GM23248 (cell line): ENCODE measurements around the gene CCSAP.

Experiments used
- EZH2 ChIP-seq: fragments of 200-600 bp; sonication (generic); IDR thresholded peaks from 2 replicates; pipeline ENCODE4 v1.6.1; 2018; ENCODE audit warnings: antibody characterized with exemption, mild to moderate bottlenecking; ENCODE audit not compliant: insufficient read depth, poor library complexity, severe bottlenecking
- EZH2phosphoT487 ChIP-seq: fragments of 200-600 bp; sonication (generic); IDR thresholded peaks from 2 replicates; pipeline ENCODE4 v1.6.1; 2018; ENCODE audit warnings: antibody characterized with exemption, moderate library complexity, mild to moderate bottlenecking, low read depth; ENCODE audit not compliant: insufficient read depth

- TF ChIP-seq EZH2 (no peak), EZH2phosphoT487 (no peak)
These were observed at the start of gene CCSAP for GRCh38 chr1:229342656-229343569.
